NCI-H510A (cell line): ENCODE results near the gene FAM3C.

Experiments used
- DNase-seq: peaks from one replicate; lab custom pipeline; 2025; lab: John Stamatoyannopoulos, UW

FAM3C gene

DNA sequence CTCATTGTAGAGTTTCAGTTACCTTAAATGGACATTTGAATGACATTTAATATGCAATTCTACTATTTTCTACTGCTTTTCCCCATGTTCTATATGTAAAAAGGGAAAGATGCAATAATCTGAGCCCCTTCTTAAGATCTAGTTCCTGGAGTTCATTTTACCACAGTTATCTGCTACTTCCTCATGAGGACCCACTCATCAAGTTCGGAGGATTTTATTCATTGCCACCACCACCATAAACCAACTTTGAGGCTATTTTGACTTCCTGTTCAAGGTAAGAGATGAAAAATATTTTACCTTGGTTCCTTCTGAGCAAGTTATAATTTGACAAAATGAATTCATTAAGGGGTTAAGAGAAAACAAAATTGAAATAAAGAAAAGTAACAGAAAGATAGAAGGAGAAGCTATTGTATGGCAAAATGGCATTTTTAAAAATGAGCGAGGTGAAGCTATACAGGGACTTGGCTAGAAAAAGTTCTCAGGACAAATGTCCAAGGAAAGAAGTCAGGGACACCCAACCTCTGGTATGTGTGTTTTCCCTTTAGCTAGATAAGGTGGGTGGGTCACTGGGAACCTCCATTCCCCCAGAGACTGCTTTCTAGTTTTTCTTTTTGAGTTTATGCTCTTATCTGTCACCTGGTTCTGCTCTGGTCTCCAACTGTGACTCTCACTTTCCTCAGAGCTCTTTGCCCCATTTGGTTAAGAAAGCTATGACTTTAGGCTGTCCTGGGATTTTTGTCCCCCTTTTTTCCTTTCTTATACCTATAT lies 14.9 kb upstream of the FAM3C start:
- DNase-seq = no peak

DNA sequence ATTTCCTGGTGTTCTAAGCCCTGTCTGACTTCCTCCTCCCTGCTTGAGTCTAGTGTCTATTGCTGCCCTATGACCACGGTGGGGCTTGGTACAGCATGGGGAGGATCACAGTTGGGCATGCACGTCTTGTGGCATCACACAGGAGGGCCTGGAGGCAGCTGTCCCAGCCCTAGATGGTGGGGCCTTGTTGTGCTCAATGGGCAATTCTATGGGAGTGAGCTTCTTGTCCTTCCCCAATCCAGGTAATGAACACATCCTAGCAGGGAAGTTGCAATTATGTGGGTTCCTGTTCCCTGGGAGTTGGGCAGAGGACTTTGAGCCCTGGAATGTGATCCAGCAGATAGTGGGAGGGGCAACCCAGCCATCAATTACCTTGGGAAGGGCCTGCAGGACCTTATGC lies 10.8 kb upstream of the FAM3C start:
- no peak for DNase-seq

DNA sequence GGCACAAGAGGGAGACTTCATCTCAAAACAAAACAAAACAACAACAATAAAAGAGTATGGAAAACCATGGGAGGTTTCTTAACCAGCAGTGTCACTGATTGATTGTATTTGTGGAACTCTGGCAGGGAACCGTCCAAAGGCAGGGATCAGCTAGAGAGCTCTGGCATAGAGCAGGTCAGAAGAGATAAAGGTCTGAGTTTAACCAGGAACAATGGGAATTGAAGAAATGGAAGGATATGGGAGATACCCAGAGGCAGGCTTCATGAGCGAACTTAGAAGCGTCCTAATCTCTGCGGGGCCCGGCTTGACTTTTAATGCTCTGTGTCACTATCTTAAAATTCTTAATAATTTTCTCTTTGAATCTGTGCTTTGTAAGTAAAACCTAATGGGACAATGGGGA lies 10.4 kb upstream of the FAM3C start:
- DNase-seq = no peak

DNA sequence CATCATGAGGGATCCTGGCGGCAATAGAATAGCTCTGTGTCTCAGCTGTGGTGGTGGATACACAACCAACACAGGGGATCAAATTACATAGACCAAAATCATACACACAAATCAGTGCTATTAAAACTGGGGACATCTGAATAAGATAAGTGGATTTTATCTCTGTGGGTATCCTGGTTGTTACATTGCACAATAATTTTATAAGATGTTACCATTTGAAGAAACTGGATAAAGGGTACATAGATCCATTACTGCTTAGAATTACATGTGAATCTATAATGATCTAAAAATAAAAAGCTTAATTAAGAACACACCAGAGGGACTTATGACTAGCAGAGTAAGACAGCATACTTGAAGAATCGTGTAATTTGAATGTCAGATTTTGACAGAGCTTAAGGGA lies 8.2 kb upstream of the FAM3C start:
- no peak for DNase-seq

DNA sequence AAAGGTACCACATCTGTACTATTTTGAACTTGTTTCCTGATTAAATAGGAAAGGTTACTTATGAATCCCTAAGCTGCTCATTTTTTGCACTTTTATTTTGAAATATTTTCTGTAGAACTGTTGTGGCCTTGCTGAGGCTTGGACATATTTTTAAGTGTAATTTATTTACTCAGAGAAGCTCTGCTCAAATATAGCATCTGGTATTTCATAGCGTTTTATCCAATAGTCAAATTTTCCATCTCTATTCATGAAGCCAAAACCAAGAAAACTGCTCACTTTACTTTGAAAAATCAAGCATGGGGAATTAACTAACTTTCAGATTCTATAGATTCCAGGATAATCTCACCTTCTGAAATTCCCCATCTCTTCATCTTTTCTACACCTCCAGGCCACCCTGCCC lies 6.6 kb upstream of the FAM3C start:
- no peak for DNase-seq

DNA sequence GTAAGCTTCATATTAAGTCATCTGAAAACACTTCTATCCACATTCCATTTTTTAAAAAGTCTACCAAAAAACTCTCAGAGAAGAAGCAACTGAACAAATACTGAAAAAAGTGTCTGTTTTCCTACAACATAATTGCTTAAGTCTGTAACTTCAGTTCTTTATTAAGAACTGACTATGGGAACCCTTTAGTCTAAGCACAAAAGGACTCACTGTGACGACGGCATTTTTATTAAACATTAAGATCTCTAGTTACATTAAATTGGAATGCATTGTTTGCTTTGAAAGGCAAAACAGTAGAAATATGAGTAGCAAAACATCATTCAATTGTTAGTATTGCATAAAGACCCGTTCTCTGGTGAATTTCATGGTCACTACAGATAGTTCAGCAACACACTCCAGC lies 5.8 kb upstream of the FAM3C start:
- no peak for DNase-seq

DNA sequence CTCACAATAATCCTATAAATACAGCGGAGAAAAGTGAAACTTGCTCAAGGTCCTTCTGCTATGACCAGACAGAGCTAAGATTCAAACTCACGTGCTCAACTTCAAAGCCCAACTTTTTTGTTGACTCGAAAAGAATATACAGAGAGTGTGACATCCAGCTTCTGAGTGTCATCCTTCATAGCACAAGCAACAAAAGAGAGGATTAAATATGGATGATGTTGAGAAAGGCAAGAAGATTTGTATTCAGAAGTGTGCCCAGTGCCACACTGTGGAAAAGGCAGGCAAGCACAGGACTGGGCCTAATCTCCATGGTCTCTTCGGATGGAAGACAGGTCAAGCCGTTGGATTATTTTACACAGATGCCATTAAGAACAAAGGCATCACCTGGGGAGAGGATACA lies 2.1 kb upstream of the FAM3C start:
- no peak for DNase-seq

DNA sequence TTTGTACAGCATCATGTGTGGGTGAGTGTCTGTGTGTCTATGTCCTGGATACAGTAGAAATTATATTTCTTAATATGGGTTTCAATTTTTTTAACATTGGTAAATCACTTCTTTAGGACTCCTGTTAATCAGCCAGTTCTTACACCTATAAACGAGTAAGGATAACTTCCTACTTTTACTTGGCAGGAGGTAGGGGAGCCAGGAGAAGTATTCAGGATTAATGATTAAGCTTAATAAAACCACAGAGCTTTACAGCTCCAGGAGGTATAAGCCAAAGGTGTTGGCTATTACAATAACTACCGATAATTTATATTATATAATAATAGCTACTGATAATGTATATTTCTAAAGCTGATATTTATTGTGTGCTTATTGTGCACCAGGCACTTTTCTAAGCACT lies 1.7 kb upstream of the FAM3C start:
- DNase-seq = no peak

DNA sequence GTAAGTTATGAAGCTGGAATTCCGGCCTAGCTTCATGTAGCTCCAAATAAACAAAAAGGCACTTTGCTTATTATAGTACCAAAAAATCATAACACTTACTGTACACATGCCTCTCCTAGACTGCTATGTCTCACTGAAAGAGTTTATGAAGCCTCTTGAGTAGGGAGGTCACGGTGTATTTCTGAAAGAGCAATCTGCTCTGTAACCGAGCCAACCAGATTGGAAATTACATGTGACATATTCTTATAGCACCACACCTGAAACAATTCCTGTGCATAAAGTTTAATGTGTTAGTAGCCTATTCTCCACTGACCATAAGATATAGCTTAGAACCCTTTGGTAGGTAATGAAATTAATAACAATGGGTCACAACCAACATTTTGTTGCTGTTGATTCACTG lies 1.3 kb upstream of the FAM3C start:
- DNase-seq = no peak

DNA sequence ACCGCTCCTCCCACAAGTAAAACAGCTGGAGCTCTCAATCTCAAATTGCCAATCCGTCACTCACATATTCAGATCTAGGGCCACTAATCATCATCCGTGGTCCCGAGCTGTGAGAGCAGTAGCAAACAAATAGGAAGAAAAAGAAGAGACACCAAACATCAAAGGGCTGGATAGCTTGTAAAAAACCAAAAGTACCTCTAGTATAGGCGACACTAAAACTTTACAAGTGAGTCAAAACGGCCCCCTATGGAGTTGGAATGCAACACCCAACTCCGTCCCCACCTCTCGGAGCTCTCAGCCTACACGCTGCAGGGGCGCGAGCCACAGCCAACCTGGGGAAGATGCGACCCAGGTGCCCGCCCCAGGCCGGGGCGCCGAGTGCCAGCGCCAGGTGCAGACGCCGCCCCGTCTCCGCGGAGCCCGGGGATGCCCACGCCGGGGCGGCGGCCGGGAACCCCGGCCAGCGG lies 581 bp downstream of the FAM3C start:
- peak; percentile 13 for DNase-seq

DNA sequence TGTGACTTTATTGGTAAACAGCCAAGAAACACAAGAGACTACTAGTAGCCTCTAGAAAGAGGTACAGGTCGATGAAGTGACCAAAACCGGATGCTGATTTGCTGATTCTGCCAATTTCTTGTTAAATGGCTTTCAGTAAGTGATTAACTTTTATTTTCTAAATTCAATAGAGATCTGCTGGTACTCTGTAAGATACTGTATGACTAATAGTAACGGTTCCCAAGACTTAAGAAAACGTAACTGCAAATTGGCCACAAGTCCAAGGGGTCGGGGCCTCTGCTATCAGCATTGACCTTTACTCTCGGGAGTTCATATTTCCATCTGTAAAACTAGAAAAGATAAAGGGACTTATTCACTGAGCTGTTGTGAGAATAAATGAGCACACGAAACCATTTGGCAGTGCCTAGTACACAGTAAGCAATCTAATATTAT lies 1.4 kb downstream of the FAM3C start:
- DNase-seq = no peak

DNA sequence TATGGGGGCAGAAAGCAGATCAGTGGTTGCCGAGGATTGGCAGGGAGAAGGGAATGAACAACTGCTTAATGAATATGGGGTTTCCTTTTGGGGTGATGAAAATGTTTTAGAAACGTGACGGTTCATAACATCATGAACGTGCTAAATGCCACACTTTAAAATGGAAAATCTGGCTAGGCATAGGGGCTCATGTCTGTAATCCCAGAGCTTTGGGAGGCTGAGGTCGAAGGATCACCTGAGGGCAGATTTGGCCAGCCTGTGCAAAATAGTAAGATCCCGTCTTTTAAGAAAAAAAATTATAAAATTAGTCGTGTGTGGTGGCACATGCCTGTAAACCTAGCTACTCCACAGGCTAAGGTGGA lies 3.1 kb downstream of the FAM3C start:
- no peak for DNase-seq

DNA sequence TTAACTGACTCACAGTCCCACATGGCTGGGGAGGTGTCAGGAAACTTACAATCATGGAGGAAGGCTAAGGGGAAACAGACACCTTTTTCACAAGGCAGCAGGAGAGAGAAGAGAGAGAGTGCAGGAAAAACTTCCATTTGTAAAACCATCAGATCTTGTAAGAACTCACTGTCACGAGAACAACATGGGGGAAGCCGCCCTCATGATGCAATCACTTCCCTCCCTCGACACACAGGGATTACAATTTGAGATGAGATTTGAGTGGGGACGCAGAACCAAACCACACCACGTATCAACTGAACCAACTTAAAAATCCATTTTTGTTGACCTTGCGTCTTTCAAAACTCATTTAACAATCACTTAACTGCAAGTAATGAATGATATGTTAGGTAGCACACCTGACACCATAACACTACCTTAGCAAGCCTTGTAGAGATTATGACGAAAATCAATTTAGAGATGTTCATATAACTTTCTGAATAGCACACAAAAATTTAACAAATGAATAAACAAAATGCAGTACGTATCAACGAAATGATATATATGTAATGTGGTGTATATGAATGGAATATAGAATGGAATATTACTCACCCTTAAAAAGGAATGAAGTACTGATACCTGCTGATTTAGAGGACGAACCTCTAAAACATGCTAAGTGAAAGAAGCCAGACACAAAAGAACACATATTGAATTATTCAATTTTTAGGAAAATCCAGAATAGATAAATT lies 3.7 kb downstream of the FAM3C start:
- DNase-seq = no peak

DNA sequence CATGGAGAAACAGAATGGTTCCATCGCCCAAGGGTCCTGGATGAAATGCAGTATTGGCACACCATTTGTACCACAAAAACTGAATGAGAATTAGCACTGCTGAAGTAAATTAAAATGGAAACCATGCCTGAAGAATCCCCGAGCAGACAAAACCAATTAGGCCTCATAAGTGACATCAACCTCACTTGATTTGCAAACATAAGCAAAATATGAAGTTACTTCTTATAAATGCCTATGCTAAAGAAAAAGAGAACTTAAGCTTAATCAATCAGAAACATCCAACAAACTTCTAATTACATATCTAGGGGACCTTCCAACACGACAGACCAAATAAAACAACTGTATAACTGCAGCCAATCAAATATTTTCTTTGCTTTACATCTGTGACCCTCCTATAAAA lies 4.4 kb downstream of the FAM3C start:
- DNase-seq = no peak

DNA sequence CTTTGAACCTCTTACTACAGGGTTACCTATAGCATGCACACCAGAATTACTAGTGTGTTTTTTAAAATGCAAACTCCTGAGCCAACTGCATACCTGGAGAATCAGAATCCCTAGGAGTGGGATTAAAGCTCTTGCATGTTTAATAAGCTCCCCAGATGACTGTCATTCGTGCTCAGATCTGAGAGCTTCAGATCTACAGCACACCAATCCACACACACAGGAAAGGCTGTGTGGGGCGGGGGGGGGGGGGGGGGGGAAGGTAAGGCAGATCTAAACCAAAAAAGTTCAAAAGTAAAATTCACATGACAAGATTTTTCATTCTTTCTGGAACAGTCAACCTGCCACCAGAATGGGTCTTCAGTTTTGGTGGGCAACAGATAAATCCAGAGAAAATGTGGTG lies 5.5 kb downstream of the FAM3C start:
- DNase-seq = no peak

DNA sequence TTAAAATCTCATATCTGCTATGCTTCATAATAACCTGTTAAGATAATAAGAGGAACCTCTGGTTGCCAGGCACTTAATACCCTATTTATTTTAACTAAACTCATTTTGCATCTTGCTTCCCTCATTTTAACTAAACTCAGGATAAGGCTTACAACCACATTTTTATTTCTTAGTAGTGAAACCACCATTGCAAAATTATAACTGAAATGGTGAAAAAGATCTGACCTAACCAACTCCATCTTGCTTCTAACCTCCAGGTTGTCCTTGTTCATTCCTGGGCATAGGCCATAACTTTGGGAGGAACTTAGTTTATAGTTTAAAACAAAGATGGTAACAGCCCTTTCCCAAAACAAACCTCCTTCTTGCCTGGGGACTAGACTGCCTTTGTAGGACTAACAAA lies 6.0 kb downstream of the FAM3C start:
- DNase-seq = no peak

DNA sequence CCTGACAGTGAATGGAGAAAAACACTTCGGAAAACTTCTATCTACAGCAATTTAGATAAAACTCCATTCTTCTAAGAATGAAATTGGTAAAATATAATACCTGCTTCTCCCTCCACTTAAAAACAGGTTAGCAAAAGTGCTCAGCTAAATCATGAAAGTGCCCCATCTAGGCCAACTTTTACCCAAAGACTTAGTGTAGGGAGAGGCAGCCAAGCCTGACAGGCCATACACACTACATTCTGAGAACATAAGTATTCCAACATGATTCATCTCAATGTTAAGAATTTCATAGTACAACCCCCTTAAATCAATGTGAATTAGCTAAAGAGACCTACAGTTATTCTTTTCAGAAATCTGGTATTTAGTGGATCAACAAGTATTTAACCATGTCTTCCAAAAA lies 7.2 kb downstream of the FAM3C start:
- DNase-seq = no peak

DNA sequence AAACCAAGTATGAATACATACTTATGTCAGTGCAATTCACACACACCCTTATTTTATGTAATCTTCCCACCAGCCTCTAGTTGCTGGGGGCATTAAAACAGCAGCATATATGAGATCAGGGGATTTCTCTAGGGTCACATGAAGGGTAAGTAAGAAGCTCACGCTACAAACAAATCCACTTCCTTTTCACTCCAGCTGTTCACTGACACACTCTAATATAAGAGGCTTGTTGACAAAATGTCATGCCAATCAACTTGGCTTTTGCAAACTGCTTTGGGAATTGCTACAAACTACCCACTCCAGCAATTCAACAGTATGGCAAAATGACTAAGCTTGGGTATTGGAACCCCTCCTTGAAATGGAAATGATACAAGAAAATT lies 10.3 kb downstream of the FAM3C start:
- DNase-seq = no peak

DNA sequence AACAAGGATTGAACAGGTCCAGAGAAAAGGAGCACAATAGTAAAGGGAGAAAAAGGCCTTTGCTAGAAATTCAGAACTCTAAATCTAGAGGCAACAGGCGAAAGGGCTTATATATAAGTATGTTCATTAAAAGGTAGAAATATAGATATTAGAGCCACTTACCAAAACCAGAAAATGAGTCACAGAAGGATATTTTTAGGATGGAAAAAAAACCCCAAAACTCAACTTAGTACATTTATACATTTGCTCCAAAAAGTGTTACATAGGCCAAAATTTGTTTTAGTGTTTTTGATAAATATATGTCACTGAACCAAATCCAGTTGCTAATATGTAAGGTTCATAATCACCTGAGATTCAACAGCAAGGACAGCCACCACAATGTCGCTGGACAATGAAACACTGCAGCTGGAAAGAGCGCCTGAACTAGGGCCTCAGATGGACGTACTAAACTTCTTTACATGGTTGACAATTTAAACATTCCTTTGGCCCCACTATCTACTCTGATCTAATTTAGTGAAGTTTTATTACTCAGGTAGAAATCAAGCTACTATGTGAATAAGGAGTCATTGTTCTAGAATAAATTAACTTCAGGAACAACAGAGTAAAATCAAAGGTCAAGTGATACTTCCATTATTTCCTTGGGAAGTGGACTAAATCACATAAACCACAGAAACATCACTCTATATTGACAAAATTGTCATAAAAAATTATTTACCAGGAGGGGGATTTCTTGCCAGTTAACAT lies 10.9 kb downstream of the FAM3C start:
- DNase-seq = no peak

DNA sequence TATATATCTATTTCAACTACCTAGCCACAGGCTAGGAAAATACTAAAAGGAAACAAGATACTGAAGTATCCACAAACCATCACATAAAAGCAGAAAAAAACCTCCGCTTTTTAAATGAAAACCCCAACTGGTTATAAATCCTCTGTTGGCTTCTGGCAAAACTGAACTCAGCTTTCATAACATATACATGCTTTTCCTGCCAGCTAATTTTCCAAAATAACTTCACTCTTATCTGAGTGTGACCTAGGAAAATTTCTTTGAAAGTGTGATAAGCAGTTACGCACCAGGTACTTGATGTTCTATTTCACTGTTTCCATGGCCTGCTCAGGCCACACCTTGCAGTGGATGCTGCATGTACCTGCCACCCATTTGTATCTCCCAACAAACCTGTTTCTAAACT lies 11.8 kb downstream of the FAM3C start:
- DNase-seq = no peak

DNA sequence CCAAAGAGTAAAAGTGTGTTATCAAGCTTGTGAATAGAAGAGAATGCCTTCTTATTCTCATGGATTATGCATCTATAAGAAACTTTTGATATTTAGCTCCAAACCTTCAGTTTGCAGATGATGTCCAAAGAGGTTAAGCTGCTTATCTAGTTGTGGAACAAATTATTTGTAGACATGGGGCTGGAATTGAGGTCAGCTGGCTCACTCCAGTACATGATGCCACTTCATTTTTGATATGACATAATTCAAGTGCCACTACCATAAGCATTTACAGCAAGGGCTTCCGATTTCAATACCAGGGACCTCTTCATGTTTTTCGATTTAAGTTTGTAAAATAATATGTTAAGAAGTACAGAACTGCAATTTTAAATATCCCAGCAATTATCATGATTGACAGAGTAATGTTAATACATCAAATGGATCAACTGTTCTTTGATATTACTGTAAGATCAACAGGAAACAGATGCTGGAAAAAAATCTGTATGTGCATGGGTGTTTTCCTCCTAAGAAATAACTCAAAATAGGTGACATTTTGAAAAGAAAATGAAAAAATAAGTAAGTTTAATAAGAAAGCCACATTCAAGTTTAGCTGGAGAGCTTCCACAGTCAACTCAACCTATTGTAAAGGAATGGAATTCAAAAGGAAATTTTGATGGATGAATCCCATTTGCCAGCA lies 12.7 kb downstream of the FAM3C start:
- no peak for DNase-seq

DNA sequence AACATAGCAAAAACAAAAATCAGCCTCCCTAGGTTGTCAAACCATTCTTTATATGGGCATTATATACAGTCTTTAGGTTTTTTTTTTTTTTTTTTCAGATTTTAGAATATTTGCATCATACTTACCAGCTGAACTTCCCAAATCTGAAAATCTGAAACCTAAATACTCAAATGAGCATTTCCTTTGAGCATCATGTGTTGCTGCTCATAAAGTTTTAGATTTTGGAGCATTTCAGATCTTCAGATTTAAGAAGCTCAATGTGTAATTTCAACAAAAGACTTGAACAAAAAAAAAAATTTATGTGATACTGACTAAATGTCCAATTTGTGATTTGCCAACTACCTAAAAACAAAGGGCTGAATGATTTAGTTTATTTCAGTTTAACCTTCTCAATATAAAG lies 13.6 kb downstream of the FAM3C start:
- no peak for DNase-seq

DNA sequence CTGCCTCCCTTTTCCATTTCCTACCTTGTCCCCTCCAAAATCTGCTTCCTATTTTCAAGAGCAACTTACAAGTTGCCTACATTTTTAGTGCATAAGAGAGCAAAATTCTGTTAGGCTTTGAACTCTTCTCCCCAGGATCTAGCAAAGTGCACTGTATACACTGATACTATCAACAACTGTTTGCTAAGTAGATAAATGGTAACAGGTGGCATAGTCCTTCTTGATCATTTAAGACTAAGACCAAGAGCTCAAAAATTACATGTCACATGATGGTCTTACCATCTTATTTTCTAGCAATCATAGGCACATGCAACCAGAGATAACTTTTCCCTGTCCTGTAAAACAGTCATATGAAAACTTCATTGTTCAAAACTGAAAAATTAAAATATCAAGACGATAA lies 16.2 kb downstream of the FAM3C start:
- DNase-seq = no peak
